GM23248 (cell line): Measurements from ENCODE around the gene MTFP1. TPM values are rescaled to one million over a fixed set of nuclear protein-coding genes. Genes with fewer than 3 reads are reported as not detected.
A peak's percentile ranks its signal among the peaks of the same experiment; 100 is the strongest.
"Not testable (repeated sequence)": the region's sequence is repeated elsewhere in the genome, so short reads cannot be mapped to it uniquely, and the experiment has no call there.

Experiments used
- DNase-seq: peaks from one replicate; pipeline ENCODE4 v3.0.0-alpha.2; 2015
- H2AFZ ChIP-seq: fragments of 200-600 bp; sonication (generic); 2 replicates; pipeline ENCODE4 v1.6.1; 2016; ENCODE audit warnings: antibody characterized with exemption
- H3F3A ChIP-seq: fragments of 200-600 bp; sonication (generic); 2 replicates; pipeline ENCODE4 v1.6.1; 2016; ENCODE audit warnings: mild to moderate bottlenecking, antibody characterized with exemption, mixed run types; ENCODE audit not compliant: insufficient read depth
- H3K27ac ChIP-seq: fragments of 200-600 bp; sonication (generic); 2 replicates; pipeline ENCODE4 v1.5.1; 2016; ENCODE audit warnings: mild to moderate bottlenecking
- H3K27me3 ChIP-seq: fragments of 200-600 bp; sonication (generic); replicated peaks from 2 replicates; pipeline ENCODE4 v1.6.1; 2016; ENCODE audit warnings: mild to moderate bottlenecking; ENCODE audit not compliant: insufficient read depth
- H3K36me3 ChIP-seq: fragments of 200-600 bp; sonication (generic); 2 replicates; pipeline ENCODE4 v1.6.1; 2016; ENCODE audit warnings: low read depth, mild to moderate bottlenecking
- H3K4me1 ChIP-seq: fragments of 200-600 bp; sonication (generic); 2 replicates; pipeline ENCODE4 v1.6.1; 2016; ENCODE audit warnings: mild to moderate bottlenecking; ENCODE audit not compliant: insufficient read depth
- H3K4me2 ChIP-seq: fragments of 200-600 bp; sonication (generic); one replicate; pipeline ENCODE4 v1.6.1; 2016; ENCODE audit warnings: mild to moderate bottlenecking; ENCODE audit not compliant: unreplicated experiment
- H3K4me3 ChIP-seq: fragments of 200-600 bp; sonication (generic); 2 replicates; pipeline ENCODE4 v1.5.1; 2016; ENCODE audit warnings: mild to moderate bottlenecking
- H3K79me2 ChIP-seq: fragments of 200-600 bp; sonication (generic); 2 replicates; pipeline ENCODE4 v1.6.1; 2016; ENCODE audit warnings: mild to moderate bottlenecking; ENCODE audit not compliant: insufficient read depth
- H3K9ac ChIP-seq: fragments of 200-600 bp; sonication (generic); 2 replicates; pipeline ENCODE4 v1.6.1; 2016; ENCODE audit warnings: mild to moderate bottlenecking
- H3K9me2 ChIP-seq: fragments of 200-600 bp; sonication (generic); 2 replicates; pipeline ENCODE4 v1.6.1; 2016; ENCODE audit warnings: mixed run types, mild to moderate bottlenecking, moderate library complexity; ENCODE audit not compliant: insufficient read depth
- H3K9me3 ChIP-seq: fragments of 200-600 bp; sonication (generic); one replicate; pipeline ENCODE4 v1.6.1; 2017; ENCODE audit warnings: low read depth
- H4K20me1 ChIP-seq: fragments of 200-600 bp; sonication (generic); 2 replicates; pipeline ENCODE4 v1.6.0; 2016; ENCODE audit not compliant: insufficient read depth
- EZH2 ChIP-seq: fragments of 200-600 bp; sonication (generic); IDR thresholded peaks from 2 replicates; pipeline ENCODE4 v1.6.1; 2018; ENCODE audit warnings: antibody characterized with exemption, mild to moderate bottlenecking; ENCODE audit not compliant: insufficient read depth, poor library complexity, severe bottlenecking
- EZH2phosphoT487 ChIP-seq: fragments of 200-600 bp; sonication (generic); IDR thresholded peaks from 2 replicates; pipeline ENCODE4 v1.6.1; 2018; ENCODE audit warnings: antibody characterized with exemption, moderate library complexity, mild to moderate bottlenecking, low read depth; ENCODE audit not compliant: insufficient read depth
- WGBS, 2 experiments: methylation state at CpG; one replicate each; pipeline ENCODE4 v1.1.6; 2015 to 2017; ENCODE audit warnings: low lambda C conversion rate in 2 of 2, low coverage in 1 of 2; ENCODE audit errors: missing lambda C conversion rate in 2 of 2; 5-methylcytosine and 5-hydroxymethylcytosine counted together
- in situ Hi-C: fragments of 300-500 bp; cut with MboI; formaldehyde crosslinking; loops from 2 replicates; pipeline ENCODE4 v1.15.0; 2020
- polyA plus RNA-seq: library from polyadenylated mRNA; unstranded; fragments of >200 nt; fragmentation: Nextera tagmentation; extraction: Ambion mirVana; gene quantifications from 2 replicates; pipeline ENCODE4 v1.2.1, GENCODE V29; 2016
- total RNA-seq: library from RNA; depleted of rRNA; stranded (reverse); fragments of >200 nt; shearing (Covaris generic); gene quantifications from 2 replicates; pipeline ENCODE4 v1.2.3, GENCODE V29; 2014

Gene MTFP1
- total and polyA plus RNA-seq, 2 experiments from 2014 or later = 6.6 to 8.1 TPM

- Histone ChIP-seq H3K9me3 (no peaks in the 10 kb centered on the region), H3K27ac (no peak overlapping the region), H2AFZ (no peak overlapping the region), H3K36me3 (no peaks in the 10 kb centered on the region), H3K4me3 (no peak overlapping the region), H3K9ac (no peak overlapping the region), H3K9me2 (no peaks in the 10 kb centered on the region), H3K79me2 (no peaks in the 10 kb centered on the region), H4K20me1 (no peaks in the 10 kb centered on the region), H3K4me2 (no peak overlapping the region), H3K27me3 (no peaks in the 10 kb centered on the region), H3K4me1 (peaks cover 3% of the 10 kb centered on the region), H3F3A (no peaks in the 10 kb centered on the region)
- no peak for TF ChIP-seq EZH2phosphoT487
- TF ChIP-seq EZH2 = no peak
- WGBS, 2 experiments = 33 to 36% methylated on average over 4 of the region's 4 CpGs
- peak; percentile 32 for DNase-seq
- in situ Hi-C loops = no loop called here
These were observed 33.8 kb downstream of the MTFP1 start for GRCh38 chr22:30459181-30460052.

GRCh38 chr22:30460147-30460546, 34.6 kb downstream of the MTFP1 start:
- no peaks in the 10 kb centered on the region for H3K36me3 ChIP-seq
- no peaks in the 10 kb centered on the region for H3F3A ChIP-seq
- H3K9ac ChIP-seq = no peak overlapping the region
- H3K9me2 ChIP-seq = no peaks in the 10 kb centered on the region
- no peak overlapping the region for H3K27ac ChIP-seq
- no peak for TF ChIP-seq EZH2
- TF ChIP-seq EZH2phosphoT487 = no peak
- 83 to 84% methylated on average over 4 of the region's 4 CpGs for WGBS, 2 experiments
- no peaks in the 10 kb centered on the region for H3K79me2 ChIP-seq
- in situ Hi-C loops = no loop called here
- H3K4me1 ChIP-seq = peaks cover 3% of the 10 kb centered on the region
- no peaks in the 10 kb centered on the region for H3K27me3 ChIP-seq
- H3K4me3 ChIP-seq = no peak overlapping the region
- no peak overlapping the region for H3K4me2 ChIP-seq
- no peak for DNase-seq
- no peaks in the 10 kb centered on the region for H3K9me3 ChIP-seq
- no peak overlapping the region for H2AFZ ChIP-seq
- H4K20me1 ChIP-seq = no peaks in the 10 kb centered on the region

- WGBS, 2 experiments = 59 to 63% methylated on average over 6 of the region's 6 CpGs
- H3K9ac ChIP-seq, H3K4me3 ChIP-seq, DNase-seq, H3F3A ChIP-seq, in situ Hi-C loops, H3K4me1 ChIP-seq, H3K4me2 ChIP-seq, H2AFZ ChIP-seq, H3K27me3 ChIP-seq, H3K9me2 ChIP-seq, H4K20me1 ChIP-seq, H3K27ac ChIP-seq, H3K79me2 ChIP-seq, H3K36me3 ChIP-seq, H3K9me3 ChIP-seq: not testable (repeated sequence)
These were observed 35.0 kb downstream of the MTFP1 start for GRCh38 chr22:30460555-30460954.

- Histone ChIP-seq H3K36me3 (no peaks in the 10 kb centered on the region), H3K4me2 (no peak overlapping the region), H3K9me3 (no peaks in the 10 kb centered on the region), H4K20me1 (no peaks in the 10 kb centered on the region), H3F3A (no peaks in the 10 kb centered on the region), H3K9ac (no peak overlapping the region), H2AFZ (no peak overlapping the region), H3K4me3 (no peak overlapping the region), H3K27me3 (peaks cover 10% of the 10 kb centered on the region; the same call in 1 of the 2 replicates), H3K9me2 (no peaks in the 10 kb centered on the region), H3K79me2 (no peaks in the 10 kb centered on the region), H3K4me1 (no peaks in the 10 kb centered on the region), H3K27ac (no peak overlapping the region)
- 32 to 42% methylated on average over 2 of the region's 2 CpGs for WGBS, 2 experiments
- no peak for TF ChIP-seq EZH2phosphoT487
- no peak for TF ChIP-seq EZH2
- no peak for DNase-seq
- in situ Hi-C loops = no loop called here
These were observed 43.6 kb downstream of the MTFP1 start for GRCh38 chr22:30469165-30469564.
